Measurements from ENCODE around the gene ODAD3. TPM values are rescaled to one million over a fixed set of nuclear protein-coding genes. Genes with fewer than 3 reads are reported as not detected.
A peak's percentile ranks its signal among the peaks of the same experiment; 100 is the strongest.

ODAD3 gene
- total RNA-seq (not detected), total RNA-seq (0 to 0.63 (median 0.06) reads per million in 172 experiments)
- polyA plus RNA-seq (2013, experiment 1 of 2): 0.10 TPM
- not detected for polyA plus RNA-seq (2013, experiment 2 of 2)

DNA sequence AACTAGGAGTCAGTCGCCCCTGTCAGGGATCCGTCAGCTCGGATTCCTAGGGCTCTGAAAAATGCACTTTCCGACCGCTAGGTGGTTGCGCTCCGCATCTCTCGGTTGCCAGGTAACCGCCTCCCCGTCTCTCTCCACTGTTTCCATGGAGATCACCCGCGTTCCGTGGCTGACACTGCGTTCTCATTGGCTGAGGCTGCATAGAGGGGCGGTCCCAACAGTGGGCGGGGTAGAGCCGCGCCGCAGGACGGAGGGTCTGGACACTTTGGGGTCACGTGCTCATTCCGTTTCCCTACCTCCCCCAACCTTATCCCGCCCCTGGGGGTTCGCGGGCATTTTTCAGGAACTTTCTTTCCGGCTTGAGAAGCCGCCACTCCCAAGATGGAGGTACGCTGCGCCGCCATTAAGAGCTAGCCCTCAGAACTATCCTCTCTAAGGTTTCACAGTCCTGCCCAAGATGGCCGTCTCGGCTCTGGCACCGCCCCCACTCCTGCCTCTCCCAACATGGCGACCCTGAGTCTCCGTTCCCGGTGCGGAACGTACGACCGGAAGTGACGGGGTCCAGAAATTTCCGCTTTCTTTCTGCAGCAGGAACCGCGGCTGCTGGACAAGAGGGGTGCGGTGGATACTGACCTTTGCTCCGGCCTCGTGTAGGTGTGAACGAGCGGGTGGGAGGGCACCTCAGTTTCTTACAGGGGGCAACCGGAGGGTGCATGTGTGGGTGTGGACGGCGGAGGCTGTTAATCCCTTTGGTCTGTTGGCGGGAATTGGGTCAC is at the start of gene ODAD3, which contains the start of gene PRKCSH:
ODAD3 (minus strand) TSS at position 65 of the 776 bp plus-strand sequence. CDS start 105 bp downstream, outside the sequence.
PRKCSH (plus strand) TSS at position 579 of the 776 bp plus-strand sequence. CDS start 483 bp downstream, outside the sequence.
- H3K4me3 Mint-ChIP-seq: peak within 1 kb of the TSS; percentile 96

DNA sequence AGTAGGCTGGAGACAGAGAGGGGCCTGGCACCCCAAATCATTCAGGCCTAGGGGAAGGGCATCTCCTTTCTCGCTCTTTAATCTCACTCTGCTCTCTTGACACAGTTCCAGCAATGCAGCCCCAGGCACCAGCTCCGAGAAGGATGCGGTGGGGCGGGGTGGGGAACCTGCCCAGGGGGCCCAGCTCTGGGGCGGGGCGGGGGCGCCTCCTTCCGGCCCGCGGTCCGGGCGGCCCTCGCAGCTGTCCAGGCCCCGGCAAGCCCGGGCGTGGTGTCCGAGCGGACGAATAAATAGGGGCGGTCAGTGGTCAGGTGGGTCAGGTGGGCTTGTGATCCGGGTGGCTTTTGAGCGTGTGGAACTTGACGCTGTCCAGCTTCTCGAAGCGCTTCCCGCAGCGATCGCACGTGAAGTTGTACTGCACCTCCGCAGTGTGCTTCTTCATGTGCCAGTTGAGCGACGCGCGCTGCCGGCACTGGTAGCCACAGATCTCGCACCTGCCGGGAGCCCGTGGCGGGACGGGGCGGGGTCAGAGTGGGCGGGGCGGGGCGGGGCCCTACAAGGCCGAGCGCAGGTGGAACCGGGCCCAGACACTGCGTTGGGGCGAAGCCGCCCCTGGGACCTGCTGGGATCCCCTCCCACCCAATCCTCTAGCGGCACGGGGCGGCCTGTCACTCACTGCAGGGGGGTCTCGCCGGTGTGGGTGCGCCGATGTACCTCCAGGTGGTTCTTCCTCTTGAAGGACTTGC is 48.6 kb upstream of the ODAD3 start:
- H3K4me3 ChIP-seq (ENCODE audit: low read length): no peak overlapping the region
- Mint-ChIP-seq H3K9me3 (no peaks in the 10 kb centered on the region), H3K27me3 (peaks cover 42% of the 10 kb centered on the region), H3K4me1 (ENCODE audit: low read depth) (peaks cover 22% of the 10 kb centered on the region), H3K36me3 (ENCODE audit: low read depth) (peaks cover 8% of the 10 kb centered on the region), H3K27ac (no peak overlapping the region), H3K4me3 (no peak overlapping the region)
- ATAC-seq (ENCODE audit: poor library complexity) (no peak), DNase-seq (peak in 1 of 14 experiments; percentile 43)
- peaks cover 24 to 31% of the 10 kb centered on the region in 2 experiments for H3K27me3 ChIP-seq (ENCODE audit: control insufficient read depth in 1 of 2, insufficient read depth in 2 of 2, low read length in 2 of 2)
- H3K9me3 ChIP-seq (ENCODE audit: control insufficient read depth in 1 of 2, insufficient read depth in 1 of 2, low read length in 2 of 2): peaks cover 0 to 25% of the 10 kb centered on the region in 2 experiments
- TF ChIP-seq, protein P1, sequence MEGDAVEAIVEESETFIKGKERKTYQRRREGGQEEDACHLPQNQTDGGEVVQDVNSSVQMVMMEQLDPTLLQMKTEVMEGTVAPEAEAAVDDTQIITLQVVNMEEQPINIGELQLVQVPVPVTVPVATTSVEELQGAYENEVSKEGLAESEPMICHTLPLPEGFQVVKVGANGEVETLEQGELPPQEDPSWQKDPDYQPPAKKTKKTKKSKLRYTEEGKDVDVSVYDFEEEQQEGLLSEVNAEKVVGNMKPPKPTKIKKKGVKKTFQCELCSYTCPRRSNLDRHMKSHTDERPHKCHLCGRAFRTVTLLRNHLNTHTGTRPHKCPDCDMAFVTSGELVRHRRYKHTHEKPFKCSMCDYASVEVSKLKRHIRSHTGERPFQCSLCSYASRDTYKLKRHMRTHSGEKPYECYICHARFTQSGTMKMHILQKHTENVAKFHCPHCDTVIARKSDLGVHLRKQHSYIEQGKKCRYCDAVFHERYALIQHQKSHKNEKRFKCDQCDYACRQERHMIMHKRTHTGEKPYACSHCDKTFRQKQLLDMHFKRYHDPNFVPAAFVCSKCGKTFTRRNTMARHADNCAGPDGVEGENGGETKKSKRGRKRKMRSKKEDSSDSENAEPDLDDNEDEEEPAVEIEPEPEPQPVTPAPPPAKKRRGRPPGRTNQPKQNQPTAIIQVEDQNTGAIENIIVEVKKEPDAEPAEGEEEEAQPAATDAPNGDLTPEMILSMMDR (IDR thresholded peaks at IDR 0.05): no peak
- ChIA-PET POLR2A (interaction anchor here (1.3 to 2.0 kb wide), 5 partner anchors 9 to 115 kb away, joined by 3 to 15 read pairs (median 5); partner anchors contain the start of genes ECSIT and SWSAP1), CTCF (interaction anchor here (1.2 to 1.8 kb wide), 7 partner anchors 10 to 193 kb away, joined by 3 to 28 read pairs (median 6); partner anchors contain the start of genes EPOR and SWSAP1)
- peaks cover 7% of the 10 kb centered on the region for H3K36me3 ChIP-seq (ENCODE audit: insufficient read depth, low read length)
- H3K4me1 ChIP-seq (ENCODE audit: insufficient read depth, low read length): peaks cover 36% of the 10 kb centered on the region
- intact Hi-C loops (cut with DNase I, micrococcal nuclease): loop anchor here (2.0 to 10.0 kb wide), 4 partner anchors 46 to 241 kb away; partner anchors contain the start of genes ODAD3 (in 2 of the 2) and PRKCSH (in 2 of the 2)
- H3K27ac ChIP-seq (ENCODE audit: low read depth in 1 of 2, low read length in 2 of 2): no peak overlapping the region

More for the DNA sequence above, at the start of gene ODAD3, which contains the start of gene PRKCSH:
- ATAC-seq (ENCODE audit: poor library complexity) (peak; percentile 94), DNase-seq (peak; percentile 95 to 99 (median 97))
- Mint-ChIP-seq H3K9me3 (no peaks in the 10 kb centered on the region), H3K27me3 (no peaks in the 10 kb centered on the region), H3K36me3 (ENCODE audit: low read depth) (peaks cover 32% of the 10 kb centered on the region), H3K4me1 (ENCODE audit: low read depth) (peaks cover 21% of the 10 kb centered on the region), H3K27ac (peak within 1 kb of the TSS; percentile 84)
- H3K27ac ChIP-seq (ENCODE audit: low read depth in 1 of 2, low read length in 2 of 2): peak within 1 kb of the TSS; percentile 58 to 83
- TF ChIP-seq, protein P1 (IDR thresholded peaks at IDR 0.05): peak; percentile 87
- no peaks in the 10 kb centered on the region for H3K9me3 ChIP-seq (ENCODE audit: control insufficient read depth in 1 of 2, insufficient read depth in 1 of 2, low read length in 2 of 2)
- POLR2A ChIA-PET: interaction anchor here (0.6 to 1.7 kb wide), 13 partner anchors 13 to 553 kb away, joined by 3 to 40 read pairs (median 3); partner anchors contain the start of genes CCDC159, ECSIT, ELOF1 and SWSAP1
- intact Hi-C loops (cut with DNase I, micrococcal nuclease): loop anchor here (1.0 to 10.0 kb wide), 7 partner anchors 47 to 150 kb away; partner anchors contain the start of genes CCDC159 (in 2 of the 2), ELAVL3 (in 2 of the 2) and TMEM205 (in 2 of the 2)
- CTCF ChIA-PET: interaction anchor here (0.6 to 3.7 kb wide), 17 partner anchors 9 to 776 kb away, joined by 3 to 38 read pairs (median 4); partner anchors contain the start of genes CCDC159, ELOF1, SWSAP1 and TMEM205
- H3K4me1 ChIP-seq (ENCODE audit: insufficient read depth, low read length): peaks cover 26% of the 10 kb centered on the region
- no peaks in the 10 kb centered on the region for H3K27me3 ChIP-seq (ENCODE audit: control insufficient read depth in 1 of 2, insufficient read depth in 2 of 2, low read length in 2 of 2)
- H3K36me3 ChIP-seq (ENCODE audit: insufficient read depth, low read length): peaks cover 21% of the 10 kb centered on the region
- peak within 1 kb of the TSS; percentile 90 for H3K4me3 ChIP-seq (ENCODE audit: low read length)
